Lung (tissue), 12 donors: ENCODE measurements around the gene ATL2. TPM values are rescaled to one million over a fixed set of nuclear protein-coding genes. Genes with fewer than 3 reads are reported as not detected.
A peak's percentile ranks its signal among the peaks of the same experiment; 100 is the strongest.

Experiments
- ATAC-seq: fragments of 200-7000 bp; cut with Tn5 transposase; one replicate; pipeline ENCODE4 v1.9.1; 2020; ENCODE audit warnings: moderate number of reproducible peaks; ENCODE audit not compliant: insufficient read depth, low FRiP score
- DNase-seq, 3 donors: peaks; one replicate each; pipeline ENCODE4 v3.0.0-alpha.2; 2013 to 2017
- H3K27ac ChIP-seq, 2 donors: one replicate each; pipeline ENCODE4 v1.5.1; 2013; ENCODE audit warnings: mild to moderate bottlenecking in 2 of 2, moderate library complexity in 2 of 2, control low read depth in 1 of 2, inconsistent platforms in 1 of 2, low read depth in 1 of 2, low read length in 1 of 2
- H3K27me3 ChIP-seq, 3 donors: one replicate each; pipeline ENCODE4 v1.5.1; 2013; ENCODE audit warnings: low read length in 2 of 3; ENCODE audit not compliant: control insufficient read depth in 3 of 3, insufficient read depth in 3 of 3
- H3K36me3 ChIP-seq, 4 donors: one replicate each; pipeline ENCODE4 v1.5.1; 2013; ENCODE audit warnings: low read length in 4 of 4, mild to moderate bottlenecking in 1 of 4, moderate library complexity in 1 of 4; ENCODE audit not compliant: control insufficient read depth in 4 of 4, insufficient read depth in 4 of 4
- H3K4me1 ChIP-seq, 5 donors: one replicate each; pipeline ENCODE4 v1.5.1; 2013; ENCODE audit warnings: low read length in 5 of 5, mild to moderate bottlenecking in 2 of 5, moderate library complexity in 1 of 5; ENCODE audit not compliant: control insufficient read depth in 5 of 5, insufficient read depth in 5 of 5
- H3K4me3 ChIP-seq: one replicate; pipeline ENCODE4 v1.5.1; 2013; ENCODE audit warnings: mild to moderate bottlenecking, control low read depth, moderate library complexity
- H3K9ac ChIP-seq, 2 donors: one replicate each; pipeline ENCODE4 v1.5.1; 2013; ENCODE audit warnings: low read length in 2 of 2, control low read depth in 1 of 2; ENCODE audit not compliant: insufficient read depth in 1 of 2
- H3K9me3 ChIP-seq, 4 donors: one replicate each; pipeline ENCODE4 v1.5.1; 2013; ENCODE audit warnings: low read length in 3 of 4, mild to moderate bottlenecking in 1 of 4, moderate library complexity in 1 of 4; ENCODE audit not compliant: control insufficient read depth in 4 of 4, insufficient read depth in 3 of 4
- WGBS, 2 donors: extraction: QIAGEN DNeasy Blood & Tissue Kit; methylation state at CpG; one replicate each; pipeline ENCODE4 v1.1.7; 2013; 5-methylcytosine and 5-hydroxymethylcytosine counted together
- polyA plus RNA-seq, 2 donors: library from polyadenylated mRNA; stranded (reverse); fragments of 200-250 nt; gene quantifications; one replicate each; pipeline ENCODE4 v1.2.1, GENCODE V29; 2013
- total RNA-seq, 2 donors: library from RNA; depleted of rRNA in 1 of 2; stranded (reverse); fragments of >200 nt in 1 of 2; gene quantifications; one replicate each; pipeline ENCODE4 v1.2.1, GENCODE V29; 2014 to 2021
- TF ChIP-seq, protein P1 (sequence below): IDR thresholded peaks from 2 replicates; pipeline ENCODE4 v1.5.1; 2012; ENCODE audit warnings: mild to moderate bottlenecking; ENCODE audit errors: control extremely low read depth, extremely low read depth
- donor health status: control.
- donor health status: control.
- donor health status: Bipolar disorder and iron deficiency.
- donor health status: healthy.
- donor health status: DM: yes; HTN: yes; CAD: no.

Gene ATL2
- total and polyA plus RNA-seq, 4 donors, result 23.4 to 171 (median 40.2) TPM

DNA sequence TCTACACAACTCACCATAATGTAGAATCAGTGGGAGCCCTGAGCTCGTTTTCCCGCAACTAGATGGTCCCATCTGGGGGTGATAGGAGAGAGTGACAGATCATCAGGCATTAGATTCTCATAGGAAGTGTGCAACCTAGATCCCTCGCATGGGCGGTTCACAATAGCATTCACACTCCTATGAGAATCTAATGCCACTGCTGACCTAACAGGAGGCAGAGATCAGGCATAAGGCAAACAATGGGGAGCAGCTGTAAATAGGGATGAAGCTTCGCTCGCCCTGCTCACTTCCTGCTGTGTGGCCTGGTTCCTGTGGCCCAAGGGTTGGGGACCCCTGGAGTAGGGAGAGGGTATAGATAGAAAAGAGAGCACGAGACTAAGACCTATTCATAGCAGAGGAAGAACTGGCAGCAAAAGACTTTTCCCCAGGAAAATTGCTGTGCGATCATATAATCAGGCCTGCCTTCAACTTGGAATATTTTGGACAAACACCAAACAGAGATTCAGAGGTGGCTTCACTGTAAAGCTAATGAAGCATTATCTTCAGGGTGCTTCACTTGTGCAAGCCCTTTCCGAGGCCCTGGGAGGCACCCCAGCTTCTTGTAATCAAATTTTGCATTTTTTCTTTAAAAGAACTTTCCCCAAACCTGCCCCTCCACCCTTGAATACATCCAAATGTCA lies 29.0 kb upstream of the ATL2 start:
- no peak overlapping the region for H3K9ac ChIP-seq
- H3K27me3 ChIP-seq, result no peaks in the 10 kb centered on the region
- 68 to 85% methylated on average over 9 of the region's 9 CpGs for WGBS, 2 donors
- H3K4me1 ChIP-seq, result peaks cover 0 to 17% (median 3%) of the 10 kb centered on the region in 5 donors
- no peaks in the 10 kb centered on the region for H3K36me3 ChIP-seq
- TF ChIP-seq, protein P1, sequence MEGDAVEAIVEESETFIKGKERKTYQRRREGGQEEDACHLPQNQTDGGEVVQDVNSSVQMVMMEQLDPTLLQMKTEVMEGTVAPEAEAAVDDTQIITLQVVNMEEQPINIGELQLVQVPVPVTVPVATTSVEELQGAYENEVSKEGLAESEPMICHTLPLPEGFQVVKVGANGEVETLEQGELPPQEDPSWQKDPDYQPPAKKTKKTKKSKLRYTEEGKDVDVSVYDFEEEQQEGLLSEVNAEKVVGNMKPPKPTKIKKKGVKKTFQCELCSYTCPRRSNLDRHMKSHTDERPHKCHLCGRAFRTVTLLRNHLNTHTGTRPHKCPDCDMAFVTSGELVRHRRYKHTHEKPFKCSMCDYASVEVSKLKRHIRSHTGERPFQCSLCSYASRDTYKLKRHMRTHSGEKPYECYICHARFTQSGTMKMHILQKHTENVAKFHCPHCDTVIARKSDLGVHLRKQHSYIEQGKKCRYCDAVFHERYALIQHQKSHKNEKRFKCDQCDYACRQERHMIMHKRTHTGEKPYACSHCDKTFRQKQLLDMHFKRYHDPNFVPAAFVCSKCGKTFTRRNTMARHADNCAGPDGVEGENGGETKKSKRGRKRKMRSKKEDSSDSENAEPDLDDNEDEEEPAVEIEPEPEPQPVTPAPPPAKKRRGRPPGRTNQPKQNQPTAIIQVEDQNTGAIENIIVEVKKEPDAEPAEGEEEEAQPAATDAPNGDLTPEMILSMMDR, result no peak
- DNase-seq (no peak), ATAC-seq (no peak)
- H3K9me3 ChIP-seq, result no peaks in the 10 kb centered on the region
- no peak overlapping the region for H3K4me3 ChIP-seq
- peak overlapping the region; percentile 66 to 90 for H3K27ac ChIP-seq

DNA sequence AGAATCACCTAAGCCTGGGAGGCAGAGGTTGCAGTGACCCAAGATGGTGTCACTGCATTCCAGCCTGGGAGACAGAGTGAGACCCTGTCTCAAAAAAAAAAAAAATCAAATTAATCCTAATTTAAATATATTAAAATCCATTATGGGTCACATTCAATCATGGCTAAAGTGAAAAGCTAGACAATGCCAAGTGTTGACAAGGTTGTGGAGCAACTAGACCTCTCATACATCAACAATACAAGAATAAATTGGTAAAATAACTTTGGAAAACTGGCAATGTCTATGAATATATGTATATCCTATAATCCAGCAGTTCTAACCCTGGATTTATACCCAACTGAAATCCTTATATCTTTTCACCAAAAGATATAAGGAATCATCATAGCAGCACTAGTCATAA lies 23.4 kb upstream of the ATL2 start:
- Histone ChIP-seq H3K4me1 (peaks cover 0 to 1% (median 0%) of the 10 kb centered on the region in 5 donors), H3K9ac (no peak overlapping the region), H3K9me3 (peaks cover 0 to 2% (median 0%) of the 10 kb centered on the region in 4 donors), H3K4me3 (no peak overlapping the region), H3K36me3 (no peaks in the 10 kb centered on the region), H3K27ac (no peak overlapping the region), H3K27me3 (no peaks in the 10 kb centered on the region)
- TF ChIP-seq, protein P1, result no peak
- ATAC-seq (no peak), DNase-seq (no peak)

DNA sequence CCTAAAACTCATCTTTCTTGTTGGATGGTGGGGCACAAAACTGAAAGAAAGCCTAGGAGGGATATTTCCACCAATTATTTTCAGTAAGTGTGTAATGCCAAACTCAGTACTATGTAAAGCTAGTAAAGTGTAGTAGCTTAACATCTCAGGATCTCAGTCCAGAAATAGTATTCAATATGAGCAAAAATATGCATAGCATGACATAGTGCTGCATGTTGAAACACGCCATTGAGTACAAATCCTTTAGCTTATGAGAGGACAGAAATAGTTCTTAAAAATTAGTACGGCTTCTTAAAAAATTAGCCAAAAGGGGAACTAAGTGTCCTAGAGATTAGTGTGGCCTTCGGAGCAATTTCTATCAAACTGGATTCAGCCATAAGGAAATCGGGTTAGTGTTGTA lies 21.7 kb upstream of the ATL2 start:
- 91 to 95% methylated on average over 4 of the region's 4 CpGs for WGBS, 2 donors
- no peaks in the 10 kb centered on the region for H3K36me3 ChIP-seq
- DNase-seq (no peak), ATAC-seq (no peak)
- TF ChIP-seq, protein P1, result no peak
- H3K9me3 ChIP-seq, result peaks cover 0 to 2% (median 0%) of the 10 kb centered on the region in 4 donors
- no peak overlapping the region for H3K27ac ChIP-seq
- no peaks in the 10 kb centered on the region for H3K27me3 ChIP-seq
- no peak overlapping the region for H3K9ac ChIP-seq
- no peak overlapping the region for H3K4me3 ChIP-seq
- no peaks in the 10 kb centered on the region for H3K4me1 ChIP-seq

DNA sequence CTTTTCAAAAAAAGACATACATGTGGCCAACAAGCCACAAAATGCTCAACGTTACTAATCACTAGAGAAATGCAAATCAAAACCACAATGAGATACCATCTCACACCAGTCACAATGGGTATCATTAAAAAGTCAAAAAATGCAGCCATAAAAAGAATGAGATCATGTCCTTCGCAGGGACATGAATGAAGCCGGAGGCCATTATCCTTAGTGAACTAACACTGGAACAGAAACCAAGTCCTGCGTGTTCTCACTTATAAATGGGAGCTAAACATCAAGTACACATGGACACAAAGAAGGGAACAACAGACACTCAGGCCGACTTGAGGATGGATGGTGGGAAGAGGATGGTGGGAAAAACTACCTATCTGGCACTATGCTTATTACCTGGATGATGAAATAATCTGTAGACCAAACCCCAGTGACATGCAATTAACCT lies 17.8 kb upstream of the ATL2 start:
- no peaks in the 10 kb centered on the region for H3K27me3 ChIP-seq
- no peaks in the 10 kb centered on the region for H3K9me3 ChIP-seq
- TF ChIP-seq, protein P1, result no peak
- DNase-seq (no peak), ATAC-seq (no peak)
- no peak overlapping the region for H3K27ac ChIP-seq
- no peaks in the 10 kb centered on the region for H3K4me1 ChIP-seq
- WGBS, 2 donors, result 72 to 78% methylated on average over 5 of the region's 5 CpGs
- no peak overlapping the region for H3K9ac ChIP-seq
- H3K4me3 ChIP-seq, result no peak overlapping the region
- H3K36me3 ChIP-seq, result no peaks in the 10 kb centered on the region
